Prostate gland (tissue), 2 donors: ENCODE data around the gene TTN.

Source experiments
- POLR2A ChIP-seq: fragments of 450-650 bp; IDR thresholded peaks from one replicate; pipeline ENCODE4 v1.6.1; 2016; ENCODE audit warnings: antibody characterized with exemption, mild to moderate bottlenecking
- TF ChIP-seq, protein P1 (sequence below), 4 experiments: fragments of 200-600 bp in 2 of 4; fragments of 450-650 bp in 2 of 4; sonication (generic) in 2 of 4; IDR thresholded peaks; 1 replicate in 3 of 4; 2 replicates in 1 of 4; pipeline ENCODE4 v1.5.1; 2016 to 2019; ENCODE audit warnings: antibody characterized with exemption in 4 of 4, mild to moderate bottlenecking in 2 of 4, moderate library complexity in 2 of 4

DNA sequence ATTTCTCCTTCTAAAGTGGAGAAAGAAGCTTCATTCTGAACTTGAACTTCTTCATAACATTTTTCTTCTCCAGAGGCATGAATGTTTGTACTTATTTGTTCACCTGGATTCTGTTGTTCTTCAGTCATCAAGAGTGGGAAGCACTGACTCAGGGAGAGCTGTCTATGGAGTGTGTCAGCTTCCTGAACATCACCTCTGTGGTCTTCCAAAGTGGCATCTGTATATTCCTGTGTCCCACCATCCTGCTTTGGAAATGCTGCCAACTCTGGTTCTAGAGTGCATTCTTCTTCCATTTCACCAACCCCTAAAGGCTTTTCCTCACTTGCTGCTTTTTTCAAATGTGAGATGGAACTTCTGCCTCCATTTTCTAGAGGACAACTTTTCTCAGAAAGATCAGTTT, 59.5 kb downstream of the TTN start:
- TF ChIP-seq, protein P1, sequence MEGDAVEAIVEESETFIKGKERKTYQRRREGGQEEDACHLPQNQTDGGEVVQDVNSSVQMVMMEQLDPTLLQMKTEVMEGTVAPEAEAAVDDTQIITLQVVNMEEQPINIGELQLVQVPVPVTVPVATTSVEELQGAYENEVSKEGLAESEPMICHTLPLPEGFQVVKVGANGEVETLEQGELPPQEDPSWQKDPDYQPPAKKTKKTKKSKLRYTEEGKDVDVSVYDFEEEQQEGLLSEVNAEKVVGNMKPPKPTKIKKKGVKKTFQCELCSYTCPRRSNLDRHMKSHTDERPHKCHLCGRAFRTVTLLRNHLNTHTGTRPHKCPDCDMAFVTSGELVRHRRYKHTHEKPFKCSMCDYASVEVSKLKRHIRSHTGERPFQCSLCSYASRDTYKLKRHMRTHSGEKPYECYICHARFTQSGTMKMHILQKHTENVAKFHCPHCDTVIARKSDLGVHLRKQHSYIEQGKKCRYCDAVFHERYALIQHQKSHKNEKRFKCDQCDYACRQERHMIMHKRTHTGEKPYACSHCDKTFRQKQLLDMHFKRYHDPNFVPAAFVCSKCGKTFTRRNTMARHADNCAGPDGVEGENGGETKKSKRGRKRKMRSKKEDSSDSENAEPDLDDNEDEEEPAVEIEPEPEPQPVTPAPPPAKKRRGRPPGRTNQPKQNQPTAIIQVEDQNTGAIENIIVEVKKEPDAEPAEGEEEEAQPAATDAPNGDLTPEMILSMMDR (IDR thresholded peaks at IDR 0.05) = no peak
- TF ChIP-seq POLR2A = no peak
